Neuronal stem cell (in vitro differentiated cells): Measurements from ENCODE around the gene ZCCHC24.

ENCODE experiments used
- DNase-seq: peaks from one replicate; pipeline ENCODE4 v3.0.0-alpha.2; 2013; ENCODE audit warnings: low spot score
- H2AFZ ChIP-seq: one replicate; pipeline ENCODE4 v1.6.1; 2013; ENCODE audit warnings: mild to moderate bottlenecking, low read length, inconsistent platforms
- H2AK5ac ChIP-seq: 2 replicates; pipeline ENCODE4 v1.6.1; 2013; ENCODE audit warnings: low read depth, mild to moderate bottlenecking, inconsistent platforms, low read length, moderate library complexity, mixed read lengths
- H2BK120ac ChIP-seq: 2 replicates; pipeline ENCODE4 v1.6.1; 2013; ENCODE audit warnings: low read depth, mild to moderate bottlenecking, inconsistent platforms, low read length, moderate library complexity, mixed read lengths
- H2BK12ac ChIP-seq: one replicate; pipeline ENCODE4 v1.6.1; 2013; ENCODE audit warnings: low read length, inconsistent platforms
- H2BK15ac ChIP-seq: 2 replicates; pipeline ENCODE4 v1.6.1; 2013; ENCODE audit warnings: mild to moderate bottlenecking, low read length, inconsistent platforms, mixed read lengths
- H2BK5ac ChIP-seq: one replicate; pipeline ENCODE4 v1.6.1; 2013; ENCODE audit warnings: inconsistent platforms, mild to moderate bottlenecking, low read length, moderate library complexity
- H3K14ac ChIP-seq: one replicate; pipeline ENCODE4 v1.6.1; 2013; ENCODE audit warnings: low read length, inconsistent platforms
- H3K18ac ChIP-seq: 2 replicates; pipeline ENCODE4 v1.6.1; 2013; ENCODE audit warnings: low read length, inconsistent platforms
- H3K23ac ChIP-seq: 2 replicates; pipeline ENCODE4 v1.6.1; 2013; ENCODE audit warnings: low read depth, mild to moderate bottlenecking, mixed read lengths, low read length, inconsistent platforms; ENCODE audit not compliant: poor library complexity
- H3K27ac ChIP-seq: replicated peaks from 3 replicates; pipeline ENCODE4 v1.5.1; 2013; ENCODE audit warnings: low read length, inconsistent platforms
- H3K27me3 ChIP-seq, 3 experiments: 2 replicates each; pipeline ENCODE4 v1.6.1; 2013; ENCODE audit warnings: low read length in 3 of 3, mild to moderate bottlenecking in 2 of 3, inconsistent platforms in 1 of 3, low read depth in 1 of 3, mixed read lengths in 1 of 3, moderate library complexity in 1 of 3; ENCODE audit not compliant: control insufficient read depth in 3 of 3, insufficient read depth in 3 of 3
- H3K36me3 ChIP-seq, 2 donors: replicated peaks in 1 of 2; 2 replicates each; pipeline ENCODE4 v1.6.1; 2013; ENCODE audit warnings: low read length in 2 of 2; ENCODE audit not compliant: control insufficient read depth in 2 of 2, insufficient read depth in 2 of 2
- H3K4ac ChIP-seq: 2 replicates; pipeline ENCODE4 v1.6.1; 2013; ENCODE audit warnings: inconsistent platforms, mild to moderate bottlenecking, low read length, moderate library complexity
- H3K4me1 ChIP-seq, 2 donors: 1 replicate in 1 of 2; 2 replicates in 1 of 2; pipeline ENCODE4 v1.6.1; 2013; ENCODE audit warnings: low read length in 2 of 2, low read depth in 1 of 2; ENCODE audit not compliant: control insufficient read depth in 2 of 2, insufficient read depth in 1 of 2
- H3K4me2 ChIP-seq: one replicate; pipeline ENCODE4 v1.6.1; 2013; ENCODE audit warnings: mild to moderate bottlenecking, low read length, inconsistent platforms; ENCODE audit not compliant: insufficient read depth, poor library complexity, severe bottlenecking
- H3K4me3 ChIP-seq, 2 donors: 2 replicates each; pipeline ENCODE4 v1.5.1; 2013; ENCODE audit warnings: low read length in 2 of 2, mild to moderate bottlenecking in 2 of 2, inconsistent platforms in 1 of 2, moderate library complexity in 1 of 2
- H3K79me1 ChIP-seq: one replicate; pipeline ENCODE4 v1.6.1; 2013; ENCODE audit warnings: low read depth, mild to moderate bottlenecking, inconsistent platforms, low read length, moderate library complexity
- H3K9ac ChIP-seq: one replicate; pipeline ENCODE4 v1.6.1; 2013; ENCODE audit warnings: mild to moderate bottlenecking, low read depth, low read length, inconsistent platforms; ENCODE audit not compliant: poor library complexity
- H3K9me3 ChIP-seq, 2 donors: replicated peaks in 1 of 2; 2 replicates each; pipeline versions ENCODE3 to v1.6.1; 2013; ENCODE audit warnings: low read length in 2 of 2, mild to moderate bottlenecking in 2 of 2, inconsistent platforms in 1 of 2, low read depth in 1 of 2, mixed read lengths in 1 of 2, moderate library complexity in 1 of 2; ENCODE audit not compliant: control insufficient read depth in 2 of 2, insufficient read depth in 1 of 2
- H4K8ac ChIP-seq: one replicate; pipeline ENCODE4 v1.6.1; 2013; ENCODE audit warnings: low read depth, mild to moderate bottlenecking, inconsistent platforms, low read length, moderate library complexity
- H4K91ac ChIP-seq: one replicate; pipeline ENCODE4 v1.6.1; 2013; ENCODE audit warnings: low read length, low read depth, mild to moderate bottlenecking, inconsistent platforms; ENCODE audit not compliant: poor library complexity
- WGBS, 2 donors: extraction: QIAGEN DNeasy Blood & Tissue Kit; methylation state at CpG; one replicate each; pipeline ENCODE4 v1.1.7; 2013; ENCODE audit warnings: missing lambda C conversion rate in 2 of 2, mixed read lengths in 1 of 2; ENCODE audit not compliant: insufficient read length in 2 of 2, insufficient replicate concordance in 1 of 2; ENCODE audit errors: extremely low coverage in 2 of 2; 5-methylcytosine and 5-hydroxymethylcytosine counted together

Gene ZCCHC24

GRCh38 chr10:79443338-79444198 lies 1.9 kb downstream of the ZCCHC24 start:
- Histone ChIP-seq H2BK120ac (no peak overlapping the region), H2BK5ac (no peak overlapping the region), H2BK15ac (no peak overlapping the region), H4K8ac (no peak overlapping the region), H3K18ac (peak overlapping the region; percentile 16), H3K4ac (no peak overlapping the region), H3K9ac (no peak overlapping the region), H3K9me3 (no peaks in the 10 kb centered on the region), H3K4me1 (peaks cover 12 to 16% of the 10 kb centered on the region in 2 donors), H3K79me1 (no peaks in the 10 kb centered on the region), H3K36me3 (no peaks in the 10 kb centered on the region), H4K91ac (no peak overlapping the region), H2AK5ac (no peak overlapping the region), H3K27ac (no peak overlapping the region), H3K4me2 (peak overlapping the region; percentile 99), H2AFZ (peak overlapping the region; percentile 86), H3K14ac (no peak overlapping the region), H3K23ac (no peak overlapping the region), H2BK12ac (no peak overlapping the region), H3K27me3 (peaks cover 0 to 29% (median 10%) of the 10 kb centered on the region in 3 experiments), H3K4me3 (peak overlapping the region; percentile 66 to 91)
- DNase-seq, result no peak
- no CpG with 5 or more reads among the region's 11 CpGs for WGBS, 2 donors

DNA sequence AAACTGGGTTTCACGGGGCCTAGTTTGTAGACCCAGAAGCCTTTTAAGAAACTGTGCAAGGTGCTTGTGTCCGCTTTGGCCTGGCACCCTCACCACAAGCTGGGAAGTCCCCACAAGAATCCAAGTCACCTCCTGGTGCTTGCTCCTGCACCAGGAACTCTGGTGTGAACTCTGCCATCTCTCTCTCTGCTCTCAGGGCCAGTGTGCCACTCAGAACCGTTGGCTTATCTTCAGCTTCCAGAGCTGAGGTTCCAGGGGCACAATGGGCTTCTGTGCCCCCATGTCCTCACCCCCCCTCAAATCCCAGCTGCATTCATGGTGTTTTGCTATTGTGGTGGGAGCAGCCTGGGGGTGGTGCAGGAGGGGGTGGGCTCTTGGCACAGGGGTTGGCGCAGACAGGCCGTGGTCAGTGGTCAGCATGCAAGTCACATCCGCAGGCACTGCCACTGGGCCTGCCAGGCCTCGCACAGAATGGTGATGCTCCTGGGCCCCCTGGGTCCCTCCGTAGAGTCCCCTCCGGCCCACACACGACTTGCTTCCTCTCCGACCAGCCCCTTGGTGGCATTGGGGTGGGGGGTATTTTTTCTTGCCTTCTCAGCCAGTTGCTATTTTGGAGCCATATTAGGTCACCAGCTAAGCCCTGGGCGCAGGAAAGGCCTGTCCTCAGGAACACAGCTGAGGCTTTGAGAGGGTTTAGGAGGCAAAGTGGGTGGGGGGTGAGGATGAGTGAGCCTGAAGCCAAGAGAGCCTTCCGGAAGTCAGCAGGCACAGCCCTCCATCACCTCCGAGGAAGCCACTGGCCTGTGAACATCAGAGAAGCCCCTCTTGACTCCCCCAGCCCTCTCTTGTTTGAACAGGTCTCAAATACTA lies 3.0 kb downstream of the ZCCHC24 start:
- no peak overlapping the region for H3K9ac ChIP-seq
- H3K18ac ChIP-seq, result peak overlapping the region; percentile 9
- H2BK12ac ChIP-seq, result no peak overlapping the region
- H4K8ac ChIP-seq, result no peak overlapping the region
- no peak overlapping the region for H3K4me2 ChIP-seq
- H3K4ac ChIP-seq, result no peak overlapping the region
- H2AK5ac ChIP-seq, result no peak overlapping the region
- no peak overlapping the region for H4K91ac ChIP-seq
- no peaks in the 10 kb centered on the region for H3K79me1 ChIP-seq
- WGBS, 2 donors, result no CpG with 5 or more reads among the region's 14 CpGs
- no peak overlapping the region for H2BK5ac ChIP-seq
- no peak overlapping the region for H2BK120ac ChIP-seq
- H3K36me3 ChIP-seq, result no peaks in the 10 kb centered on the region
- H3K23ac ChIP-seq, result peak overlapping the region; percentile 18
- H3K9me3 ChIP-seq, result no peaks in the 10 kb centered on the region
- DNase-seq, result no peak
- H3K27me3 ChIP-seq, result peaks cover 0 to 18% (median 7%) of the 10 kb centered on the region in 3 experiments
- no peak overlapping the region for H3K14ac ChIP-seq
- H3K27ac ChIP-seq, result no peak overlapping the region
- no peak overlapping the region for H2AFZ ChIP-seq
- no peak overlapping the region for H3K4me3 ChIP-seq
- peaks cover 12 to 16% of the 10 kb centered on the region in 2 donors for H3K4me1 ChIP-seq
- H2BK15ac ChIP-seq, result no peak overlapping the region

DNA sequence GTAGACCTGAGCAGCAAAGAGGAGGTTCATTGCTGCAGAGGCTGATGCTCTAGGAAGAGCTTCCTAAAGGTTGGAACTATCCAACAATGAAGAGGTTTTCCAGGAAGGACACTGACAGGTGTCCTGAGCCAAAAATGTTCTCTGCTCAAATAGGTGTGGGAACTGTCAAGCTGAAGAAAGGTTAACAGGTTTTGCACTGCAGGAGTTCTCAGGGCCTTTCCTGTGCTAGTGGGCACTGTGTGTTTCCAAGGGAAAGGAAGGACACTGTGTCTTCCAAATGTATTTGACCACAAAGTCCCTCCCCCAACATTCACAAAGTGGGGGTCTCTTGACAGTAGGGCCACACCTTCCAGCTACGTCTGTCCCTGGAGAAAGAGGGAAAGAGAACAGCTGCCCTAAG lies 4.0 kb downstream of the ZCCHC24 start:
- no peaks in the 10 kb centered on the region for H3K36me3 ChIP-seq
- no peak overlapping the region for H2BK15ac ChIP-seq
- H2AFZ ChIP-seq, result no peak overlapping the region
- H3K18ac ChIP-seq, result no peak overlapping the region
- DNase-seq, result no peak
- WGBS, 2 donors, result no CpG with 5 or more reads among the region's 1 CpG
- H2BK120ac ChIP-seq, result no peak overlapping the region
- H2BK12ac ChIP-seq, result no peak overlapping the region
- no peak overlapping the region for H3K14ac ChIP-seq
- peaks cover 8 to 12% of the 10 kb centered on the region in 2 donors for H3K4me1 ChIP-seq
- H3K79me1 ChIP-seq, result no peaks in the 10 kb centered on the region
- H4K8ac ChIP-seq, result no peak overlapping the region
- H3K23ac ChIP-seq, result no peak overlapping the region
- no peak overlapping the region for H4K91ac ChIP-seq
- no peak overlapping the region for H3K4ac ChIP-seq
- no peak overlapping the region for H2BK5ac ChIP-seq
- H3K27me3 ChIP-seq, result peaks cover 0 to 9% (median 2%) of the 10 kb centered on the region in 3 experiments
- no peak overlapping the region for H3K9ac ChIP-seq
- H3K27ac ChIP-seq, result no peak overlapping the region
- no peak overlapping the region for H2AK5ac ChIP-seq
- H3K9me3 ChIP-seq, result no peaks in the 10 kb centered on the region
- no peak overlapping the region for H3K4me3 ChIP-seq
- no peak overlapping the region for H3K4me2 ChIP-seq

GRCh38 chr10:79440281-79440680 lies 5.1 kb downstream of the ZCCHC24 start:
- no peaks in the 10 kb centered on the region for H3K9me3 ChIP-seq
- no peak overlapping the region for H3K4me2 ChIP-seq
- no peak overlapping the region for H2BK12ac ChIP-seq
- H3K23ac ChIP-seq, result no peak overlapping the region
- H4K8ac ChIP-seq, result no peak overlapping the region
- no peak overlapping the region for H2BK120ac ChIP-seq
- no peak overlapping the region for H3K14ac ChIP-seq
- WGBS, 2 donors, result no CpG with 5 or more reads among the region's 6 CpGs
- no peak overlapping the region for H2BK15ac ChIP-seq
- H2AFZ ChIP-seq, result no peak overlapping the region
- no peak overlapping the region for H2BK5ac ChIP-seq
- H3K79me1 ChIP-seq, result no peaks in the 10 kb centered on the region
- H3K36me3 ChIP-seq, result no peaks in the 10 kb centered on the region
- no peak overlapping the region for H2AK5ac ChIP-seq
- no peak overlapping the region for H3K4ac ChIP-seq
- H3K9ac ChIP-seq, result no peak overlapping the region
- H4K91ac ChIP-seq, result no peak overlapping the region
- no peak overlapping the region for H3K4me3 ChIP-seq
- H3K4me1 ChIP-seq, result peaks cover 9 to 15% of the 10 kb centered on the region in 2 donors
- no peak overlapping the region for H3K18ac ChIP-seq
- no peak for DNase-seq
- H3K27me3 ChIP-seq, result peaks cover 0 to 9% (median 2%) of the 10 kb centered on the region in 3 experiments
- no peak overlapping the region for H3K27ac ChIP-seq
